GM18507 (cell line): Measurements from ENCODE around the gene CREB5.

ENCODE experiments used
- DNase-seq: peaks from one replicate; pipeline ENCODE4 v3.0.0; 2011; ENCODE audit warnings: low read depth; ENCODE audit not compliant: insufficient read length; ENCODE audit errors: extremely low spot score
- FAIRE-seq: peaks from 2 replicates; lab custom pipeline; 2011; peaks lifted over from hg19 to GRCh38; lab: Jason Lieb, UNC

Gene CREB5

GRCh38 chr7:28564755-28565374, 152.5 kb downstream of the CREB5 start:
- DNase-seq (no peak), FAIRE-seq (no peak)

- FAIRE-seq (no peak), DNase-seq (no peak)
Measured at GRCh38 chr7:28565980-28566379, 153.7 kb downstream of the CREB5 start.

GRCh38 chr7:28570113-28570969, 158.0 kb downstream of the CREB5 start:
- FAIRE-seq = peak; percentile 84

GRCh38 chr7:28570970-28571288, 158.6 kb downstream of the CREB5 start:
- no peak for FAIRE-seq
- DNase-seq = no peak

More at GRCh38 chr7:28570113-28570969, 158.0 kb downstream of the CREB5 start:
- DNase-seq = peak; percentile 18

GRCh38 chr7:28571405-28571804, 159.1 kb downstream of the CREB5 start:
- DNase-seq (no peak), FAIRE-seq (no peak)

- DNase-seq (no peak), FAIRE-seq (peak; percentile 33)
Measured at GRCh38 chr7:28572321-28573058, 160.2 kb downstream of the CREB5 start.

- DNase-seq = no peak
- peak; percentile 58 for FAIRE-seq
Measured at GRCh38 chr7:28573059-28573553, 160.8 kb downstream of the CREB5 start.

GRCh38 chr7:28573651-28574301, 161.5 kb downstream of the CREB5 start:
- DNase-seq = no peak
- FAIRE-seq = no peak

GRCh38 chr7:28575241-28575643, 162.9 kb downstream of the CREB5 start:
- FAIRE-seq = no peak
- DNase-seq = no peak

GRCh38 chr7:28576656-28577055, 164.3 kb downstream of the CREB5 start:
- no peak for FAIRE-seq

GRCh38 chr7:28579571-28579970, 167.3 kb downstream of the CREB5 start:
- DNase-seq (no peak), FAIRE-seq (no peak)

More at GRCh38 chr7:28576656-28577055, 164.3 kb downstream of the CREB5 start:
- DNase-seq = no peak

GRCh38 chr7:28580665-28581064, 168.3 kb downstream of the CREB5 start:
- FAIRE-seq (no peak), DNase-seq (no peak)

GRCh38 chr7:28581351-28581750, 169.0 kb downstream of the CREB5 start:
- DNase-seq (no peak), FAIRE-seq (no peak)

GRCh38 chr7:28582226-28582625, 169.9 kb downstream of the CREB5 start:
- DNase-seq (no peak), FAIRE-seq (no peak)

GRCh38 chr7:28584235-28584634, 171.9 kb downstream of the CREB5 start:
- FAIRE-seq (no peak), DNase-seq (no peak)

- DNase-seq = no peak
- no peak for FAIRE-seq
Measured at GRCh38 chr7:28586736-28587135, 174.4 kb downstream of the CREB5 start.

GRCh38 chr7:28587211-28587610, 174.9 kb downstream of the CREB5 start:
- DNase-seq (no peak), FAIRE-seq (no peak)

- no peak for DNase-seq
- no peak for FAIRE-seq
Measured at GRCh38 chr7:28588602-28589001, 176.3 kb downstream of the CREB5 start.

- FAIRE-seq (no peak), DNase-seq (no peak)
Measured at GRCh38 chr7:28591041-28591674, 178.8 kb downstream of the CREB5 start.
